Measurements from ENCODE around the gene RBM24. TPM values are rescaled to one million over a fixed set of nuclear protein-coding genes. Genes with fewer than 3 reads are reported as not detected.
A peak's percentile ranks its signal among the peaks of the same experiment; 100 is the strongest.

Gene RBM24
- total and polyA plus RNA-seq, 7 donors, result 135 to 248 (median 215) TPM

DNA sequence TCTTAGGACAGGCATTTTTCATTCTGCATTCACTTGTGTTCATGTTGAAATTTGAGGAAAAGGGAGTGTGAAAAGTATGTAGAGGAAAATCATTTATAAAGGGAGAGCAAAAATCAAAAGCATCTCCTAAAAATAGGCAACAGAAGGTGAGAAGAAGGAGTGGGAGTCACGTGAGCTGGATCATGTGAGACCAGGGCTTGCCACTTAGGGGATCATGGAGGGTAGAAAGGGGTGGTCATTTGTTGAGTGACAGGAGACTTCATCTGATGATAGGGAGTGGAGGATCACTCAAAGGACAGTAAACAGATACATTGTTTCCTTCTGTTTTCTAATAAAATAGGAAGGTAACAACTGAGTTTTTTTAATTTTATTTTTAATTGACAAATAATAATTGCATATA lies 17.1 kb downstream of the RBM24 start:
- H3K4me1 ChIP-seq, result peaks cover 17% of the 10 kb centered on the region
- no peaks in the 10 kb centered on the region for H3K27me3 ChIP-seq (ENCODE audit: insufficient read depth in 3 of 3, low read length in 2 of 3)
- no peak overlapping the region for H3K4me3 ChIP-seq
- no peaks in the 10 kb centered on the region for H3K9me3 ChIP-seq
- DNase-seq, result no peak
- intact Hi-C loops (cut with DNase I), result no loop called here
- no peak for TF ChIP-seq CTCF (IDR thresholded peaks at IDR 0.05)
- peak; percentile 34 to 49 (median 44) for ATAC-seq
- WGBS, 3 donors, result 25 to 59% (median 28%) methylated on average over 1 of the region's 1 CpG
- H3K36me3 ChIP-seq (ENCODE audit: insufficient read depth in 1 of 2, low read depth in 1 of 2), result peaks cover 0 to 12% of the 10 kb centered on the region in 2 donors
- H3K27ac ChIP-seq, result peak overlapping the region; percentile 85

- Histone ChIP-seq H3K4me3 (no peak overlapping the region), H3K36me3 (ENCODE audit: insufficient read depth in 1 of 2, low read depth in 1 of 2) (peaks cover 0 to 2% of the 10 kb centered on the region in 2 donors), H3K9me3 (no peaks in the 10 kb centered on the region), H3K27me3 (ENCODE audit: insufficient read depth in 3 of 3, low read length in 2 of 3) (no peaks in the 10 kb centered on the region), H3K27ac (peak overlapping the region; percentile 85), H3K4me1 (peaks cover 14% of the 10 kb centered on the region)
- TF ChIP-seq CTCF (IDR thresholded peaks at IDR 0.05), result no peak
- DNase-seq (no peak), ATAC-seq (peak in 3 of 4 donors; percentile 0 to 2 (median 1))
- 46 to 70% (median 53%) methylated on average over 2 of the region's 2 CpGs for WGBS, 3 donors
- intact Hi-C loops (cut with DNase I), result no loop called here
Observed at GRCh38 chr6:17299222-17299621, 18.1 kb downstream of the RBM24 start.

- TF ChIP-seq CTCF (IDR thresholded peaks at IDR 0.05), result no peak
- Histone ChIP-seq H3K9me3 (no peaks in the 10 kb centered on the region), H3K27me3 (ENCODE audit: insufficient read depth in 3 of 3, low read length in 2 of 3) (no peaks in the 10 kb centered on the region), H3K4me3 (no peak overlapping the region), H3K4me1 (peaks cover 14% of the 10 kb centered on the region), H3K36me3 (ENCODE audit: insufficient read depth in 1 of 2, low read depth in 1 of 2) (no peaks in the 10 kb centered on the region), H3K27ac (peak overlapping the region; percentile 85)
- WGBS, 3 donors, result 53 to 70% (median 54%) methylated on average over 1 of the region's 1 CpG
- intact Hi-C loops (cut with DNase I), result no loop called here
- ATAC-seq, result peak in 2 of 4 donors; percentile 7 to 27
- DNase-seq, result no peak
Observed at GRCh38 chr6:17299750-17300149, 18.6 kb downstream of the RBM24 start.

DNA sequence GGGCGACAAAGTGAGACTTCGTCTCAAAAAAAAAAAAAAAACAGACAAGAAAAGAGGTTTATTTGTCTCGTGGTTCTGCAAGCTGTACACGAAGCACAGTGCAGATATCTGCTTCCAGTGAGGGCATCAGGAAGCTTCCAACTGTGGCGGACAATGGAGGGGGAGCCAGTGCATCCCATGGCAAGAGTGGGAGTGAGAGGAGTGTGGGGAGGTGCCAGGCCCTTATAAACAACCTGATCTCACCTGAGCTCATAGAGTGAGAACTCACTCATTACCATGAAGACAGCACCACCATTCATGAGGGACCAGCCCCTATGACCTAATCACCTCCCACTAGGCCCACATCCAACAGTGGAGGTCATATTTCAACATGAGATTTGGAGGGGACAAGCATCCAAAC lies 19.5 kb downstream of the RBM24 start:
- Histone ChIP-seq H3K4me3 (no peak overlapping the region), H3K27me3 (ENCODE audit: insufficient read depth in 3 of 3, low read length in 2 of 3) (no peaks in the 10 kb centered on the region), H3K27ac (peak overlapping the region; percentile 85), H3K36me3 (ENCODE audit: insufficient read depth in 1 of 2, low read depth in 1 of 2) (no peaks in the 10 kb centered on the region), H3K9me3 (no peaks in the 10 kb centered on the region), H3K4me1 (peaks cover 14% of the 10 kb centered on the region)
- TF ChIP-seq CTCF (IDR thresholded peaks at IDR 0.05), result no peak
- no peak for DNase-seq
- intact Hi-C loops (cut with DNase I), result no loop called here
- peak in 2 of 4 donors; percentile 5 to 7 for ATAC-seq
- 89 to 94% (median 89%) methylated on average over 5 of the region's 5 CpGs for WGBS, 3 donors

GRCh38 chr6:17303444-17303843 lies 22.3 kb downstream of the RBM24 start:
- DNase-seq (no peak), ATAC-seq (no peak)
- no peak for TF ChIP-seq CTCF (IDR thresholded peaks at IDR 0.05)
- intact Hi-C loops (cut with DNase I), result no loop called here
- WGBS, 3 donors, result 93 to 98% (median 94%) methylated on average over 2 of the region's 2 CpGs
- H3K27ac ChIP-seq, result no peak overlapping the region
- no peaks in the 10 kb centered on the region for H3K36me3 ChIP-seq (ENCODE audit: insufficient read depth in 1 of 2, low read depth in 1 of 2)
- no peak overlapping the region for H3K4me3 ChIP-seq
- H3K9me3 ChIP-seq, result no peaks in the 10 kb centered on the region
- H3K4me1 ChIP-seq, result no peaks in the 10 kb centered on the region
- no peaks in the 10 kb centered on the region for H3K27me3 ChIP-seq (ENCODE audit: insufficient read depth in 3 of 3, low read length in 2 of 3)

All from psoas muscle (tissue), 8 donors.